Brain microvascular endothelial cell (primary cell): ENCODE measurements around the gene CEP57.
"Not testable (repeated sequence)": the region's sequence is repeated elsewhere in the genome, so short reads cannot be mapped to it uniquely, and the experiment has no call there.

Experiments used
- DNase-seq: peaks from one replicate; pipeline ENCODE4 v3.0.0-alpha.2; 2020
- H3K27ac ChIP-seq: fragments of 250-450 bp; sonication (Bioruptor Pico); 2 replicates; pipeline ENCODE4 v1.5.1; 2020; ENCODE audit warnings: mild to moderate bottlenecking, moderate library complexity
- H3K27me3 ChIP-seq: fragments of 250-450 bp; sonication (Bioruptor Pico); replicated peaks from 2 replicates; pipeline ENCODE4 v1.5.1; 2020; ENCODE audit warnings: mild to moderate bottlenecking
- H3K36me3 ChIP-seq: fragments of 250-450 bp; sonication (Bioruptor Pico); replicated peaks from 2 replicates; pipeline ENCODE4 v1.5.1; 2020; ENCODE audit warnings: mild to moderate bottlenecking
- H3K4me3 ChIP-seq: 2 replicates; pipeline ENCODE4 v1.5.1; 2011; ENCODE audit warnings: low read depth, mild to moderate bottlenecking, control low read depth, low read length, moderate library complexity
- in situ Hi-C: cut with HindIII; loops from 2 replicates; pipeline ENCODE4 v1.10.0; 2017; ENCODE audit warnings: low sequenced_read_pairs, low pct_ligation_motif_present
- TF ChIP-seq, protein P1 (sequence below): IDR thresholded peaks from 2 replicates; pipeline ENCODE4 v1.5.1; 2011; ENCODE audit warnings: low read depth, mild to moderate bottlenecking, moderate library complexity, low read length, control low read depth, inconsistent platforms; ENCODE audit errors: missing control alignments

Gene CEP57

DNA sequence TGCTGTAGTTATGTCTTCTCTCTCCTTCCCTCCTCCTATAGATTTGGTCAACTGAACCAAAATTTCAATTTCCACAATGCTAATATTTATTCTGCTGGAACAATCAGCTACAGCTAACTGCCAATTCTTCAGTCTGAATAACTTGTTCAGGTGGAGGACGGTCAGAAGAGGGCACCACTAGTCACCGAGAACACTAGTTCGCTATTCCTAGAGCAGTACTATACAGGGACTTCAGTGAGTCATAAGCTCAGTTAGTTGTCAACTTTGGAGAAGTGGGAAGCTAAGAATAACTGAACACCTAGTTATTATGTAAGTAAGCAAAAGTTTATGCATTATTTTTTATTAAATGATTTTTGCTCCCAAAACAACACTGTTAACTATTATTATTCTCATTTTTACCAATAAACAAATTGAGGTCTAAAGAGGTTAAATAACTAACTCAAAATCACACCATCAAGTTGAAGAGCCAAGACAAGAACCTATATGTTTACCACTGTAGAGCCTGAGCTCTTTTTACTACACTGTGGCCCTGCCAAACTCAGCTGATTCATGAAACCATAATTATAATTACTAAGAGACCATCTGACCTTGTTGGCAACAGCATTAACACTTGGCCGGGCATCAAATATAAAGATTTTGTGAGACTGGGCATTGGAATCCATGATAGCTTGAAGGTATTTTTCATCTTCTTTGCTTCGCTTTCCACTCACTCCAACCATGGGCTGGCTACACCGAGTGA, 59.0 kb downstream of the CEP57 start:
- Histone ChIP-seq H3K27ac (no peak overlapping the region), H3K27me3 (no peaks in the 10 kb centered on the region), H3K36me3 (peaks cover 23% of the 10 kb centered on the region), H3K4me3 (no peak overlapping the region)
- TF ChIP-seq, protein P1, sequence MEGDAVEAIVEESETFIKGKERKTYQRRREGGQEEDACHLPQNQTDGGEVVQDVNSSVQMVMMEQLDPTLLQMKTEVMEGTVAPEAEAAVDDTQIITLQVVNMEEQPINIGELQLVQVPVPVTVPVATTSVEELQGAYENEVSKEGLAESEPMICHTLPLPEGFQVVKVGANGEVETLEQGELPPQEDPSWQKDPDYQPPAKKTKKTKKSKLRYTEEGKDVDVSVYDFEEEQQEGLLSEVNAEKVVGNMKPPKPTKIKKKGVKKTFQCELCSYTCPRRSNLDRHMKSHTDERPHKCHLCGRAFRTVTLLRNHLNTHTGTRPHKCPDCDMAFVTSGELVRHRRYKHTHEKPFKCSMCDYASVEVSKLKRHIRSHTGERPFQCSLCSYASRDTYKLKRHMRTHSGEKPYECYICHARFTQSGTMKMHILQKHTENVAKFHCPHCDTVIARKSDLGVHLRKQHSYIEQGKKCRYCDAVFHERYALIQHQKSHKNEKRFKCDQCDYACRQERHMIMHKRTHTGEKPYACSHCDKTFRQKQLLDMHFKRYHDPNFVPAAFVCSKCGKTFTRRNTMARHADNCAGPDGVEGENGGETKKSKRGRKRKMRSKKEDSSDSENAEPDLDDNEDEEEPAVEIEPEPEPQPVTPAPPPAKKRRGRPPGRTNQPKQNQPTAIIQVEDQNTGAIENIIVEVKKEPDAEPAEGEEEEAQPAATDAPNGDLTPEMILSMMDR, result peak; percentile 80
- peak; percentile 79 for DNase-seq
- in situ Hi-C loops, result no loop called here

DNA sequence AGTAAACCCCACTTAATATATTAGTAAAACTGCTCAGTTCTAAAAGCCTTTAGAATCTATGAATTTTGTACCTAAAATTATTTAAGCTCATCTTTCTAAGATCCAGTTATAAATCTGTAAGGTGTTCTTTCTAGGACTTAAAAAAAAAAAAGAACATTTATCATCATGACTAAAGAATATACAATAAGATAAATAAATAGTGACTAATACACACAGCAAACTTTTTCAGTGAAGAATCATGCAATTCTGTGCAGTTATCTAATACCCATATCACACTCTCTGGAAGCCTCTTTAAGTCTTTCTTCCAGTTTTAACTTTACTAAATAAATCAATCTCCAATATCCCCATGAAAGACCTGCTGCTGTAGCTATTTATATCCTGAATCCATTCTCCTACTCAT, 59.8 kb downstream of the CEP57 start:
- no peak overlapping the region for H3K4me3 ChIP-seq
- in situ Hi-C loops, result no loop called here
- H3K36me3 ChIP-seq, result peaks cover 18% of the 10 kb centered on the region
- H3K27ac ChIP-seq, result no peak overlapping the region
- no peaks in the 10 kb centered on the region for H3K27me3 ChIP-seq
- no peak for DNase-seq
- TF ChIP-seq, protein P1, result no peak

DNA sequence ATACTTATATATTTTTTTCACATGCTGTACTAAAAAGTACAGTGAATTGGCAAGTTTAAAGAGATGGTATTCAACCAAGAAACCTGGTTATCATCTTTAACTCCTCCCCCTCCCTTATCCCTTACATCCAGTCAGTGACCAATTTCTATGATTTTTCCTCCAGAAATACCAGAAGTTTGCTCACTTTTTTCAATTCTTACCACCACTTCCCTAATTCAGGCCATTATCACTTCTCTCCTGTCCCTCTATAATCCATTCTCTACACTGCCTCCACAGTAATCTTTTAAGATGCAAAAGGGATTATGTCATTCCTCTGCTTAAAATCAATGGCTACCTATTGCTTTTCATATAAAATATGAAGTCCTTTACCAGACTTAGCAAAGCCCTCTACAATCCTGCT, 62.8 kb downstream of the CEP57 start:
- TF ChIP-seq, protein P1, result no peak
- in situ Hi-C loops, result no loop called here
- no peak for DNase-seq
- Histone ChIP-seq H3K36me3 (peaks cover 15% of the 10 kb centered on the region), H3K4me3 (no peak overlapping the region), H3K27me3 (no peaks in the 10 kb centered on the region), H3K27ac (no peak overlapping the region)

DNA sequence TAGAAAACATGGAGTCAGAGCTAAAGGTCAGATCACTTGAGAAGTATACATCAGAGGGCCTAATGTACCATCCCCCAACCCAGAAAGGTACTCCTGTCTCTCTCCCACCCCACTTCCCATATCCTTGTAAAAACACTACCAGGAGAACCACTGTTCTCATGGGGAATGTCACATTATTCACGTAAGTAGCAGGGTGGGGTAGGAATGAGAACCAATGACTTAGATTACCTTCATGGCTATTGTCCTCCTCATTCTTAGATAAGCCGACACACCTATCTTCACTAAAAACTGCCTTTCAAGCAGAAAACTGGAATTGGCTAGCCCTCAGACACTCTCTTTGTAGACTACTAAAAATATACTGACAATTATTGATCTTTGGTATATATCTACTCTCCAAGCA, 63.6 kb downstream of the CEP57 start:
- Histone ChIP-seq H3K27me3 (no peaks in the 10 kb centered on the region), H3K36me3 (peaks cover 12% of the 10 kb centered on the region), H3K4me3 (no peak overlapping the region), H3K27ac (no peak overlapping the region)
- no peak for DNase-seq
- TF ChIP-seq, protein P1, result no peak
- in situ Hi-C loops, result no loop called here

DNA sequence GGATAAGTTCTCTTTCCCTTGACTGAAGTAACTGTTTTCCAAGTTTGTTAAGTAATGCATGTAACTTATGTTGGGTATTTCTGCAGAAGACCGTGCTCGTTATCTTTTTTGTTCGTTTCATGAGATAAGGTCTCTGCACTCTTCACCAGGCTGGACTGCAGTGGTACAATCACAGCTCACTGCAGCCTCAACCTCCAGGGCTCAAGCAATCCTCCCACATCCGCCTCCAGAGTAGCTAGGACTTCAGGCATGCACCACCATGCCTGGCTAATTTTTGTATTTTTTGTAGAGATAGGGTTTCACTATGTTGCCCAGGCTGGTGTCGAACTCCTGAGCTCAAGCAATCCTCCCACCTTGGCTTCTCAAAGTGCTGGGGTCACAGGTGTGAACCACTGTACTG, 64.1 kb downstream of the CEP57 start:
- H3K27ac ChIP-seq, DNase-seq, H3K4me3 ChIP-seq, H3K27me3 ChIP-seq, in situ Hi-C loops: not testable (repeated sequence)
- H3K36me3 ChIP-seq, result peaks cover 10% of the 10 kb centered on the region

DNA sequence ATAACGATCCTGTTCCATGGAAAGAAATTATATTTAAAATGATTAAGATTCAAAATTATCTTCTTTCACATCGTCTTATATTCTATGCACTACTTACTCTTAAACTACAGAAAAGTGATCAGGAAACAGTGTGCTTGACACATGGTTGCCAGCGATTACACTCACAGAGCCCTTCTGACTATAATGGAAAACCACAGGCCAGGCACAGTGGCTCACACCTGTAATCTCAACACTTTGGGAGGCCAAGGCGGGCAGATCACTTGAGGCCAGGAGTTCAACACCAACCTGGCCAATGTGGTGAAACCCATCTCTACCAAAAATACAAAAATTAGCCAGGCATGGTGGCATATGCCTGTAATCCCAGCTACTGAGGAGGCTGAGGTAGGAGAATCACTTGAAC, 69.7 kb downstream of the CEP57 start:
- DNase-seq, H3K27ac ChIP-seq, in situ Hi-C loops, H3K4me3 ChIP-seq, H3K36me3 ChIP-seq, H3K27me3 ChIP-seq: not testable (repeated sequence)
